ENCODE measurements around the gene GRIK4. TPM values are rescaled to one million over a fixed set of nuclear protein-coding genes. Genes with fewer than 3 reads are reported as not detected.
"Not testable (repeated sequence)": the region's sequence is repeated elsewhere in the genome, so short reads cannot be mapped to it uniquely, and the experiment has no call there.

Gene GRIK4
- total RNA-seq, 1 donor from 2014 or later = 0.10 TPM

GRCh38 chr11:121029813-121030445, 518.4 kb downstream of the GRIK4 start:
- no peak for DNase-seq (ENCODE audit: low spot score)

- DNase-seq (ENCODE audit: low spot score) = no peak
Observed at GRCh38 chr11:121031167-121031566, 519.6 kb downstream of the GRIK4 start.

- DNase-seq (ENCODE audit: low spot score) = not testable (repeated sequence)
Observed at GRCh38 chr11:121031648-121032047, 520.1 kb downstream of the GRIK4 start.

GRCh38 chr11:121032546-121032945, 521.0 kb downstream of the GRIK4 start:
- no peak for DNase-seq (ENCODE audit: low spot score)

GRCh38 chr11:121033635-121034034, 522.1 kb downstream of the GRIK4 start:
- no peak for DNase-seq (ENCODE audit: low spot score)

- no peak for DNase-seq (ENCODE audit: low spot score)
Observed at GRCh38 chr11:121035169-121035755, 523.7 kb downstream of the GRIK4 start.

GRCh38 chr11:121035780-121036179, 524.2 kb downstream of the GRIK4 start:
- DNase-seq (ENCODE audit: low spot score) = no peak

- DNase-seq (ENCODE audit: low spot score) = no peak
Observed at GRCh38 chr11:121037016-121037415, 525.5 kb downstream of the GRIK4 start.

Other genes with a start within 250 kb of the GRIK4 start
- 2.2 TPM for gene TLCD5, start 186.4 kb upstream of the GRIK4 start, total RNA-seq
- 75.5 TPM for gene ARHGEF12, start 175.3 kb upstream of the GRIK4 start, total RNA-seq

All from mesenteric fat pad (tissue), 1 donor.